Stimulated activated CD4-positive, alpha-beta T cell treated with anti-CD3 and anti-CD28 coated beads, Interleukin-4, amount 100 ng/mL, for 48 hours (primary cell): ENCODE data around the gene UBALD2.
"Not testable (repeated sequence)": the region's sequence is repeated elsewhere in the genome, so short reads cannot be mapped to it uniquely, and the experiment has no call there.

Experiments
- DNase-seq, 2 donors: peaks; one replicate each; pipeline ENCODE4 v3.0.0-alpha.2; 2020; ENCODE audit warnings: low read depth in 2 of 2

UBALD2 gene

GRCh38 chr17:76264755-76265623 is at the start of gene UBALD2:
TSS of gene UBALD2 (plus strand) at chr17:76265348. CDS start at chr17:76265506, 158 bp downstream.
- DNase-seq: peak; percentile 98

- no peak for DNase-seq
Observed at GRCh38 chr17:76217081-76217480, 48.1 kb upstream of the UBALD2 start.

GRCh38 chr17:76219670-76220383 is 45.3 kb upstream of the UBALD2 start:
- no peak for DNase-seq

DNA sequence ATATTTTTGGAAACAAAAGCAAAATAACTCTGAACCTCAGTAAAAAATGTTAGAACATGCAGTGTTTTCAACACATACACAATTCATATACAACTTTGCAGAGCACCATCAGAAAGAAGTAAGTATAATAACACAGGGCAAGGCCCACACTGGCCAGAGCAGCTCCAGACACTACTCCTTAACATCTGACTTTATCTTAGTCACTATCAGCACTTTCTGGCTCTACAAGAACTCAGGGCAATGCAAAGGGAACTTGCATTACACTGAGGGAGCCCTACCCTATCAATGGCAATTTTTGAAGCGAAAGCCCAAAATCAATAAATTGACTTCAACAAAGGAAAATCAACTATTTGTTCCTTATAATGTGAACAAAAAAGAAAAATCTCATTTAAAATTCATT is 41.3 kb upstream of the UBALD2 start:
- DNase-seq: no peak

DNA sequence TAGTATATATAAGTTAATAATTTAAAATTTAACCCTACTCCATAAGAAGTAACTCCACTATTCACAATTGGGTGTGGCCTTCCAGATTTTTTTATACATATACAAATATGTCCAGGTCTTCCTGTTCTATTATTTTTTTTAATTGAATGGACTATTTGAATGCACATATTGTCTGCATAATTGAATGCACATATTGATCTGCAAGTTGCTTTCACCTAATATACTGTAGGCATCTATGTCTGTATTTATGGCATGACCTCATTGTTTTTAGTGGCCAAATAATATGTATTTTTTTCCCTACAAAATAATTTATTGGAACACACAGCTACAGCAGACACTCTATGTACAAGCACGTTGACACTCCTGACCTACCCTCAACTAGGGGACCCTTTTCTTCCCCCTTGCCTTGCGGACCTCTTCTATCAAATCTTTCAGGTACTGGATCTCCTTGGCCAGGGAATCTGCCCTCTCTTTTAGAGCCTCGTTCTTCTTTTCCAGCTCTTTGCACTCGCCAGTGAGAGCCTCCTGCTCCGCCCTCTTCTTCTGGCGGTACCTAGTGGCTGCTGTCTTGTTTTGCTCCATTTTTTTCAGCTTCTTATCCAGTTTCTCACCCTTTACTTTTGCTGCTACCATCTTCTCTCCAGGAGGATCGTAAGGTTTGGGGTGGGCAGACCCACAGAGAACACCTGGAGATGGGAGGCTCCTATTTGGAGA is 39.6 kb upstream of the UBALD2 start:
- DNase-seq: not testable (repeated sequence)

- DNase-seq: not testable (repeated sequence)
Observed at GRCh38 chr17:76226749-76227148, 38.4 kb upstream of the UBALD2 start.

GRCh38 chr17:76232342-76232741 is 32.8 kb upstream of the UBALD2 start:
- no peak for DNase-seq

- DNase-seq: no peak
Observed at GRCh38 chr17:76233588-76234353, 31.4 kb upstream of the UBALD2 start.

DNA sequence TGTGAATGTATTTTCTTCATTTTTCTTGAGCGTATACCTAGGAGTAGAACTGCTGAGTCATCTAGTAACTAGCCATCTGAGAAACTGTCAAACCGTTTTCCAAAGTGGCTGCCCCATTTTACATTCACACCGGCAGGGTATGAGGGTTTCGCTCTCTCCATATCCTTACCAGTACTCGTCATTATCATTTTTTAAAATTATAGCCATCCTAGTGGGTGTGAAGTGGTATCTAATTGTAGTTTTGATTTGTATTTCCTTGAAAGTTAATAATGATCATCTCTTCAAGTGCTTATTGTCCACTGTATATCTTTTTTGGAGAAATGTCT is 30.8 kb upstream of the UBALD2 start:
- no peak for DNase-seq

DNA sequence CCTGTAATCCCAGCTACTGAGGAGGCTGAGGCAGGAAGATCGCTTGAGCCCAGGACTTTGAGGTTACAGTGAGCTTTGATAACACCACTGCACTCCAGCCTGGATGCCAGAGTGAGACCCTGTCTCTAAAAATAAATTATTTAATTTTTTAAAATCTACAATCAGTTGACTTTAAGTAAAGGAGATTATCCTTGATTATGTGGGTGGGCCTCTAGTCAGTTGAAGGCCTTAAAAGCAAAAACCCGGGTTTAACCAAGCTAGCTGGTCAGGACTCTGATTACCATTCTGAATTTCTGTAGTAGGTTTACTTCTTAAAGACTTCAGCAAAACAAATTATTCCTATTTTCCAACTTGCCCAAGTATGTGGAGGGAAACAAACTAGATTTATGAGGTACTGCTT is 29.3 kb upstream of the UBALD2 start:
- DNase-seq: no peak

DNA sequence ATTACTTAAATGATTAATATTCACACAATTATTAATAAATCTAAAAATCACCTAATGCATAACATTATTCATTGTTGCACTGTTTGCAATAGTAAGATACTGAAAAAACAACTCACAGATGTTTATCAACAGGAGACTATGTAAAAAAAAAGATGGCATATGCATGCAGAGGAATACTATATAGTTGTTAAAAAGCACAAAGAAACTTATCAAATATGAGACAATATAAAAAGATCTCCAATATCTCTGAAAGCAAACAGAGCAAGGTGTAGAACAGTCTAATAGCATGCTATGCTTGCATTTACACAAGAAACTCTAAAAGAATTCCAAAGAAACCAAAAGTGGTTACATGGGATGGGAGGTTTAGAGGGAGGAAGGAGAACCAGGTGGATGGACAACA is 28.5 kb upstream of the UBALD2 start:
- no peak for DNase-seq

- no peak for DNase-seq
Observed at GRCh38 chr17:76237859-76238313, 27.3 kb upstream of the UBALD2 start.

- DNase-seq: no peak
Observed at GRCh38 chr17:76238847-76239537, 26.2 kb upstream of the UBALD2 start.

DNA sequence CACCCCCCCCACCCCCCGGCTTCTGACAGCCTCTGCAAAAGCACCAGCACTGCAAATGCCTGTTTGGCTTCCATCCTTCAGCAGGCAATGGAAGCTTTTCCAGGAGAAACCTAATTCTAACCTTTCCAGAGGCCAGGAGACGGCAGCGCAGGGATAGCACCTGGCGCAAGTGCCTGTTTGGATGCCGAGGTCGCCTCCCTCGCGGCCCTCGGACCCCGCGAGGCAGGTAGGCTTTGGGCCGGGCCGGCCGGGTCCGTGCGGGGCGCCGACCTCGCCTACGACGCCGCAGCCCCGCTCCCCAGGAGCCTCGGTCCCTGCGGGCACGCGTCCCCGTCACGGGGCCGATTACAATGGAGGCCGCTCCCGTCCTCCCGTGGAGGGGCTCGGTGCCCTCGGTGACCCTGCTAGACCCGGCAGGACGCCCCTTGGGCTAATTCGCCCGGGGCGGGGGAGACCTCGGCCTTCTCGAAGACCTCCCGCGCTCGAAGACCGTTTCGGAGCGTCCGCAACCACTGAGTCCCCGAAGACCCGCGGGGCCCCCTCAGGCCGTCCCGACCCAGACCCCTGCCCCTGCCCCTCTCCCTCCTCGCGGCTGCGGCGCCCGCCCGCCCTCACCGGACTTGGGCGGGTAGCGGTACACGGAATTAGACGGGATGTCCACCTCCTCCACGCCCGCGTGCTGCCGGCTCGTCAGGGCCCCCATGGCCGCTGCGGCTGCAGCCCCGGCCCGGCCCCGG is 25.4 kb upstream of the UBALD2 start:
- DNase-seq: no peak

GRCh38 chr17:76240461-76241203 is 24.5 kb upstream of the UBALD2 start, which contains the start of gene RNF157:
TSS of gene RNF157 (minus strand) at chr17:76240493. CDS start at chr17:76240240, 253 bp downstream.
- DNase-seq: no peak

- no peak for DNase-seq
Observed at GRCh38 chr17:76241204-76241538, 24.0 kb upstream of the UBALD2 start.

GRCh38 chr17:76241691-76242255 is 23.4 kb upstream of the UBALD2 start:
- no peak for DNase-seq

DNA sequence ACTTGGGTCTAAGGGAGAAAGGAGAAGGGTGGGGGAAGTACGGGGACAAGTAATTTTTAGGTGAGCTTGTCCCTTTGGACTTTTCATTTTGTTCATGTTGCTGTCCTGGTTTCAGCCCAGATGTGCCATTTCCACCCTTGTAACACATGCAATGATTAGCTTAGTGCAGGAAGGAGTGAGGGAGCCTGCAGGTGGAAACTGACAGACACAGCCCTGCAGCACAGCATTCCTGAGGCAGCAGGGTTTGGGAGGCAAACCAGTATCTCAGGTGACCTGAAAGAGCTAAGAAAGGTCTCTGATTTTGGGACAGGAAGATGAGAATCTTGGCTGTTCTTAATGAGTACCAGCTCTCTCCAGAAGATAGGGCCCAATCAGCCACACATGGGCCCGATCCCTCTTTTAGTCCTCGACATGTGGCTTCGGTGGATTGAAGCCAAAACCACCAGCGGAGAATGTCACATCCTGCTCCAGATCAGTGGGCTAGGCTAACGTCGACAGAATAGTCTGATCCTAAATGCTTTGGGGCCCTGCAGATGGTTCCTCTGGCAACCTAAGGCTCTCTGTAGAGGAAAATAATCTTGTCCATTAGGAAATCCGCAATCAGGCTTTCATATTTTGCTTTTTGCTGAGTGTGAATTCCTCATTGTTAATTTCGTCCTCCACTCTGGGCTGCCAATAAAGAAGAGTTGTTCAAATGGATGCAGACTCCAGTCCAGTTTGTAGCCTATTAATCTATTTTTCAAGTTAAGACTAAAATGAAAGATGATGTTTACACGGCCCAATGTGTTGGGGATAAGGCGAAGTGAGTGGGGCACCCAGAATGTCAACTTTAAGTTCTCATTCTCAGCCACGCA is 21.1 kb upstream of the UBALD2 start:
- DNase-seq: no peak
